Measurements from ENCODE around the gene XRCC5.

The XRCC5 gene

DNA sequence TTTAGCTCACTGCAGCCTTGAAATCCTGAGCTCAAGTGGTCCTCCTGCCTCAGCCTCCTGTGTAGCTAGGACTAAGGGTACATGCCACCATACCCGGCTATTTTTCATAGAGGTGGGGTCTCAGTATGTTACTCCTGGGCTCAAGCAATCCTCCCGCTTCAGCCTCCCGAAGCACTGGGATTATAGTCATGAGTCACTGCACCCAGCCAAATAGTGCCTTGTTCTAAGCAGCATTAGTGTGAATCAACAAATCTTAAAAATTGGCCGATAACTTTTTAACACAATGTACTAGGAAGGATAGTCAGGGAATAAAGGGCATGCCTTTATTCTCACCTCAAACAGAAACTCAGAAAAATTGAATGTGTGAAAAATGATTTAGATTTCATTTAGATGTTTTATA lies 51.6 kb downstream of the XRCC5 start:
- no peak for DNase-seq

DNA sequence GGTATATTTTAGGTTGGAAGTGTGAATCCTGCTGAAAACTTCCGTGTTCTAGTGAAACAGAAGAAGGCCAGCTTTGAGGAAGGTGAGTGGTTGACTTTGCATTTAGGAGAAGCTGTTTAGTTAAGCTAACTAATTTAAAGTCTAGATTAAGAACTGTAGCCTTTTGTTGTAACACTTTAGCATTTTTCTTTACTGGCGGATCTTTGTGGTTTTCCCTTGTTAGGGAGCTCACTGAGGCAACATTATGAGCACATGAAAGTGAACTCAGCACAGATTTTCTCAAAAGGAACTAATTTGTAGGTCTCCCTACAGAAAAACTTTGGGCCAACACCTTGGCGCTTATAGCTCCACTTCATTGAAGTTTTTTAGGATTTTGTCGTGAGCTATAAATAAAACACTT lies 52.8 kb downstream of the XRCC5 start:
- no peak for DNase-seq

DNA sequence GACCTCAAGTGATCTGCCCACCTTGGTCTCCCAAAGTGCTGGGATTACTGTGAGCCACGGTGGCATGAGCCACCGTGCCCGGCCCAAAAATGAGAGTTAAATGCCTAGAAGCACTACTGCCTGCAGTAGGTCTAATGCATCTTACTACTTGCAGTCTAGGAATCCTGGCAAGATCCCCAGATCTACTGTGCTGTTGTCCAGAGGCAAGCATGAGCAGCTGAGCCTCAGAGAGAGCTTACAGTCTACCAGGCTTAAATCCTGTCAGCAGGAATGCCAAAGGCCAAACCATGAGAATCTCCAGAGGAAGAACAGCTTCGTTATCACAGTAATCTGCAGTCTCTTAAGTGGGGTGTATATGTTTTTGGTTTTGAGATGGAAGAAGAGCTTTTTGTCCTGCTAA lies 54.4 kb downstream of the XRCC5 start:
- no peak for DNase-seq

DNA sequence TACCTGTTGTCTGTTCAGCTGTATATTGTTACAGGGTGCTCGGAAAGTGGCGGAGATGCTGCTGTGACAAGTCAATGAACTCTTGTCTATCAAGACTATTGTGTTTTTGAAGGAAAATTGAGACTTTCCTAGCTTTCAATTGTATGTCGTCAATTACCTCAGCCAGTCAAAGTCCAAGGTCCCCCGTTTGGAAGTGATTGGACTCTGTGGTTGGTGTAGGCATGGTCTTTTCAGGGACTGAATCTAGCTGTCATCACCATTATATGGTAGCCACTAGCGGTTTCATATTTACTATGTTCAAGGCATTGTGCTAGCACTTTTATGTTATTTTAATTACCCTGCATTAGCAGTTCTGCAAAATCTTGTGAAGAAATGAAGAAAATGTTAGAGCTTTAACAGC lies 54.9 kb downstream of the XRCC5 start:
- DNase-seq: no peak

DNA sequence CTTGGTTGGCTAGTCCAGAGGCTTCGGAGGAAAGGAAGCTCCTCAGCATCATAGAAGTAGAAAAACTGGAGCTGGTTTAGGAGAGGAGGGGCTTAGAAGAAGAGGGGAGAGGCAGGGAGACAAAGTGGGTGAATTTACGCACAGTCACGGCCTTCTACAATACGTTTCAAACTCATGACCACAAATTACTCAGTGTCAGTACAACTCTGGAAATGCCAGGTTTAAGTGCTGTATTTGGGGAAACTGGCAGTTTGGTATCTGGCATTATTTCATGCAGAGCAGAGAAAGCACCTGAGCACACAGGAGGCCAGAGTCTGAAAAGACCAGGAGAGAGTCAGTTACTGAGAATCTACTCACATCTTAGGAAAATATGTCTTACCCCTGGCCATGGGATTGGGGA lies 55.4 kb downstream of the XRCC5 start:
- DNase-seq: no peak

DNA sequence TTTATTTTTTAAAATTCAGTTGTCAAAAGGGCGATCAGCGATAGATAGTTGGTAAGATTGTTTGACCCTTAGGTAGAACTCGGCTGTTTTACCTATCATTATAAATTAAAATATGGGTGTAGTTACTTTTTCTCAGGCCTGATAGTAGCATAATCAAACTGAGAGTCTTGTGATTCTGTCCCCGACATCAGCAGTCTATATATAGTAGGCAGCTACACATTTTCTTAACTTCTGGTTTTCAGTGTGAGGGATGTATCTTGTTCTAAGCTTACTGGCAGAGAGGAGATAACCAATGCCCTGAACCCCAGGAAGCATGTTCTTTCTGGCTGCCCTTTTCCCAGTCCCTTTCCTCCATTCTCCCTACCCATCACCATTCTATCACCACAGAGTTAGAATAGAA lies 56.6 kb downstream of the XRCC5 start:
- no peak for DNase-seq

DNA sequence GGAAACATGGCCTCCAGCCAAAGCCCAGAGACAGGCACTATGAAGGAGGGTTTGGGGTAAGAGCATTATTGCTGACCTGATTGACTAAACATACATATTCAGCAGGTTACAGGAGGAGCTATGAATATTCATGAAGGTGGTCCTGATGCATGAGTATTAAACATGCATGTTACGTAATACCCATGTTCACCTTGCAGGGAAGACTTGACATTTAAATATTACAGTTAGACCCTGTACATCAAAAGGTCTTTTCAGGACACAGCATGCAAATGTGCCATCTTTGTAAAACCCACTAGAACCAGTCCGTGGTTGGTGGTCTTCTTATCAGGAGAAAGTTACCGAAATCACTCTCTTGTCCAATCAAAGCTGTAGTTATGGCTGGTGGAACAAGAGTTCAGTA lies 59.9 kb downstream of the XRCC5 start:
- no peak for DNase-seq

DNA sequence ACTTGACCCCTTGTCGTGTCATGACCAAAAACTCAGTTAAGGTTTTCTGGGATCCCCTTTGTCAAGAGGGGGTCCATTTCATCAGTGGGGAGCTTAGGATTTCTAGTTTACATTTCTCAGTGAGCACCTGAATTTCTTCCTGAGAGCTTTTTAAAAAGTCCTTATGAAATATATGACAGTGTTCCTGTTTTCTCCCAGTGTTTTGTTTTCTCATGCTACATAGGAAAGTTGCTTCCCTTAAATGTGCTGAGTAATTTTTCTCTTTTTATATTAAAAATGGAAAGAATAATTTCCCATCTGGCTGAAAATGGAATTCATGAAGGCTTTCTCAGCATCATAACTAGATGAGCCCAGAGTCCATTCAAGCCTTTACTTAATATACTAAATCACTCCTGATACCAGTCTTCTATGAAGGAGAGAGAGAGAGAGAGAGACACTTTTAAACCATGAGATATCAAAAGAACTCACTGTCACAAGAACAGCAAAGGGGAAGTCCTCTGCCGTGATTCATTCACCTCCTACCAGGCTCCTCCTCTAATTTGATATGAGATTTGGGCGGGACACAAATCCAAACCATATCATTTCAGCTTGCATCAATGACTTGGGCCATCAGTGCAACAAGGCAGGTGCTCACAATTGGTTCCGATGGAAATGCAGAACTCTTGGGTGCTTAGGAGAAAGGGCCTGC lies 61.1 kb downstream of the XRCC5 start:
- no peak for DNase-seq

DNA sequence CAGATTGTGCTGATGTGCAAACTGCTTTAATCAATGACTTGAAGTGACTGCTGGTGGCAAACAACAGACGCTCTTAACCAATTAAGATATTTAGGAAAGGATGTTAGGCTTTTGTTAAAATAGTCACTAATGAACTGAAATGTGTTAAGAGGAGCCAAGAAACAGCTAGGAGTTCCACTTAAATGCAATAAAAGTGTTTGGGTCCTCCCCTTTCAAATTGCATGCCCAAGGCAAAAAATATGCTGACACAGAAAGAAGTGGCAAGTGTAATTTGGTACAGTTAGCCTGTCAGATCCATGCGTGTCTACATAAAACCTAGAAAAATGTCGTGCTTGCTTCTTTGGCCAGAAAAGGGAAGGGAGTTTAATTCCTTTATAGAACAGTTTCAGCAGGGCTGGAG lies 61.9 kb downstream of the XRCC5 start:
- no peak for DNase-seq

DNA sequence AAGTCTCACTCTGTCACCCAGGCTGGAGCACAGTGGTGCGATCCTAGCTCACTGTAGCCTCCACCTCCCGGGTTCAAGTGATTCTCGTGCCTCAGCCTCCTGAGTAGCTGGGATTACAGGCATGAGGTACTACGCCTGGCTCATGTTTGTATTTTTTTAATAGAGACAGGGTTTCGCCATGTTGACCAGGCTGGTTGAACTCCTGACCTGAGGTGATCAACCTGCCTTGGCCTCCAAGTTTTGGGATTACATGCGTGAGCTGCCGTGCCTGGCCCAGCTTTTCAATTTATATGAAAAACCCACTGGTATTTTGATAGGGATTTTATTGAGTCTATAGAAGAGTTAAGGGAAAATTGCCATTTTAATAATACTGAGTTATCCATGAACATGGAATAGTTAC lies 63.3 kb downstream of the XRCC5 start:
- no peak for DNase-seq

DNA sequence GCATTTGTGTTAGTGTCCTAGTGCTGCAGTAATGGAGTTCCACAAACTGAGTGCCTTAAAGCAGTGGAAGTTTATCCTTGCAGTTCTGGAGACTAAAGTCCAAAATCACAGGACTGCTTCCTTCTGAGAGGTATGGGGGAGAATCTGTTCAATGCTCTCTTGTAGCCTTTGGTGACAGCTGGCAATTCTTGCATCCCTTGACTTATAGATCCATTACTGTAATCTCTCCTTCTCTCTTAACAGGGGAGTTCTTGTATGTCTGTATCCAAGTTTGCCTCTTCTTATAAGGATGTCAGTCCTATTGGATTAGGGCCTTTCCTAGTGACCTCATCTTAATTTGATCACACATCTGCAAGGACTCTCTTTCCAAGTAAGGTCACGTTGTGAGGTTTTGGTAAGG lies 69.9 kb downstream of the XRCC5 start:
- no peak for DNase-seq

DNA sequence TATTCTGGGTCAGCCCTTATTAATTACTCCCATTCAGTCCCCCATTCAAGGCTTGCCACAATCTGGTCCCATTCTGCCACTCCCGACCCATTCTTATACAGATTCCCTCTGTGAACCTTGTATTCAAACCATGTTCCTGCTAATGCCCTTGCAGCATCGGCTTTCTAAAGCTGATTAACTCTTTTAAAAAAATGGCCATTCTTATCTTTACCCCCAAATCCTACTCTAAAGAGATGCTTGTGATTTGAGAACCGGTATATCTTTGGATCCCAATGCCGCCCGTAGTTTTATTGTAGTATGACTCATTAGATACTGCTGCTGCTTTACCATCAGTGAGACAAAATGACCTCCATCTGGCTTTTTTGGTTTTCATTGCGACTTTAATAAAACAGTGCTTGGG lies 72.2 kb downstream of the XRCC5 start:
- no peak for DNase-seq

DNA sequence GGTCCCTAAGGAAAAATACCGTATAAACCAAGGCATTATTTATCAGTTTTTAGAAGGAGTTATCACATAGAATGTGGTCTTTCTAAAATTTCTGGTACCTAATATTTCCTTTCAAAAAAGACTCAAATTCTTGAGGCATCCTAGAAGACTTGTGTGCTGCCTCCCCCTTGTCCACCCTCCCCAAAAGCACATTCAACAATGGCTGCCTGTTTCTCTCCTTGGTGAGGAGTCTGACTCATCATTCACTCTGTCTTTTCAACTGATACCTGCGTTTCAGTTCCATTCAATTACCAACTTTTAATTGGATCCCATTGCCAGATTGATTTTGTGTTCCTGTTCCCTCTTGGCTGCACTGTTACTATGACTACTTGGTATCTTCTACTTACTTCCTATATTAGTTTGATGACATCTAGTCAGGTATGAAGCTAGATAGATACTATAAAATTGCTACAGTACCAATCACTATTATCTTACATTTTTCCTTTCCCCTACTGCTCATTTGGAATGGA lies 72.9 kb downstream of the XRCC5 start:
- no peak for DNase-seq

DNA sequence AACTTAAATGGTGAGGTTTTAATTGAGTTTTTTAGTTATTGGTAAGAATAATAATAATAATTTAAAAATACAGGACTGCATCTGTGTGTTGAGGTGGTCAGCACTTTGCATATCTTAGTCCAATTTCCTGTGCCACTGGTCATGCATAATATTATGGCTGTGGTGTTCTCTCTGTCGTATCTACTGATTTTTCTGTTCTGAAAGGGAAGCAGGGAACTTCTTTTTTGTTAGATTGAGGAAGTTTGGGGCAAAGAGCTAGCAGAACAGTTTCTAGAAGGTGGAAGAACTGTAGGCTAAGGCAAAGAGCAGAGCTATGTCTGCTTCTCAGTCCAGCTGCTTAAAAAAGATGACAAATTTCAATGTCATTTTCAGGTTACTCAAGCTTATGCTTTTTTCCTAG lies 74.3 kb downstream of the XRCC5 start:
- DNase-seq: no peak

DNA sequence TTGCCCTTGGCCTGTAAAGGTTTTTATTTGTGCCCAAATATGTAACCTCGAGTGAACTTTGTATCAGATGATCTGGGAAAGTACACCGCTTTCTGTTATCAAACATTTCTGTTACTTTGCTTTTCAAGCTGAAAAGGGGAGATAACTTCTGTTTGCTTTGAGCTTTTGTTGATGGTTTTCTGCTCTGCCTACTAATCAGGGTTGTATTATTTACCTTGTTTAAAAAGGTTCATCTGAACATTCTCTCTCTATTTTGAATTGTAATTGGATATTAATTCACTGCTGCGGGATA lies 79.4 kb downstream of the XRCC5 start:
- no peak for DNase-seq

DNA sequence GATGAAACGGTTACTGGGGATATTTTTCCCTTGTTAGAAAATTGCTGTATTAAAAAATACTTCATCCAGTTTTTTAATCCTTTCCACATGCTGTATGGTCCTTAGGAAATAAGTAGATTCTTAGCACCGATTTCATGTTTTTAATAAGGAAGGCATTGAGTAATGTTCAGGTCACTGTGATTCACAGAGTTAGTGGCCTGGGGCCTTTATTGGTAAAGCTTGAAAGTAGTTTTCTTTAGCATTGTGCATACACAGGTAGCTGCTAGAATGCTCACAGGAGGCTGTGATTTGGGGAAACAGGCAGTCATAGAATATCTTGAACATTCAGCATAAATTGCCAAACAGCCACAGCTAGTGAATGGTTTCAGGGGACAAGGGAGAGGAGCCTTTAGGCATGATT lies 79.8 kb downstream of the XRCC5 start:
- no peak for DNase-seq

DNA sequence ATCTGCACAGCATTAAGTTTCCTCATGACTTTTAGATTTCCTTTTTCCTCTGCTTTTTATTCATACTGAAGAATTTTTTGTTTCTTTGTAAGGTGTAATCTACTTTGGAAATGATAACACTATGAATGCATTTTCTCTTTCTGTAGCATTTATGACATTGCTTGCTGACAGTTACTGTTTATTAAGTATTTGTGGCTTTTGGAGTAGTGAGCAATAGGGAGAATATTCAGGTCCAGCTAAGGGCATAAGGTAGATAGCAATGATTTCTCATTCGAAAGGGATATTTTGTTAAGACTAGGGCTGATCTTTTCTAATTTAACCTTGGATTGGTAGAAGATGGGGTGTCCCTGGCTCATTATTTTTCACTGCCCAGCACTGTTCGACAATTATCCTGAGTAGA lies 80.3 kb downstream of the XRCC5 start:
- no peak for DNase-seq

DNA sequence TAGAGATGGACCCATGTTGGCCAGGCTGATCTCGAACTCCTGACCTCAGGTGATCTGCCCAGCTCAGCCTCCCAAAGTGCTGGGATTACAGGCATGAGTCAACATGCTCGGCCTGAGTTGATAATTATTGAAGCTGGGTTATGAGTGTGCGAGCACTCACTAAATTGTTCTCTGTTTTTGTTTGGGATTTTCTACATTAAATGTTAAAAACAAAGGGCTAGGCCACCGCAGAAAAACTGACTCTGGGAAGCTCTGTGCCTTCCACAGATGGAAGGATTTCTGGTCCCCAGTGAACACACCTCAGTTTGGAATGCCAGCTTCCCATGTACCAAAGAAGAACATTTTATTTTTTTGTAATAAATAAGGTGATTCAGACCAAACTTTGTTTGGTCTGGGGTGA lies 83.0 kb downstream of the XRCC5 start:
- DNase-seq: no peak

DNA sequence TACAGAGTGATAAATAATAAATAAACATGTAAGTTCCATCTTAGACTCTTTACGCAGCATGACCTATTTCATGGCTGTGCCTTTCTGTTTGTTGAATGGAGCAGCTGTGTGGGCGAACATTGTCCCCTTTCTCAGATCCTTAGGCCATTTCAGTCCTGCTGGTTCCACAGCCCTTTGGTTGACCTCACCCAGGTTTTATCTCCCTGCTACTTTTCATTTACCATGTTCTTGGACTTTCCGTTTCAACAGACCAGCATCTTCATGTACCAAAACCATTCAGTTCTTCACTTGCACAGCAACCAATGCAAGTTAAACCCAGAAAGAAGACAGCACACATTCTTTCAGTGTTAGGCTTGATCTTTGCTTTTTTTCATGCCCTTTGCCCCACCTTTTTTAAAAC lies 83.8 kb downstream of the XRCC5 start:
- no peak for DNase-seq

DNA sequence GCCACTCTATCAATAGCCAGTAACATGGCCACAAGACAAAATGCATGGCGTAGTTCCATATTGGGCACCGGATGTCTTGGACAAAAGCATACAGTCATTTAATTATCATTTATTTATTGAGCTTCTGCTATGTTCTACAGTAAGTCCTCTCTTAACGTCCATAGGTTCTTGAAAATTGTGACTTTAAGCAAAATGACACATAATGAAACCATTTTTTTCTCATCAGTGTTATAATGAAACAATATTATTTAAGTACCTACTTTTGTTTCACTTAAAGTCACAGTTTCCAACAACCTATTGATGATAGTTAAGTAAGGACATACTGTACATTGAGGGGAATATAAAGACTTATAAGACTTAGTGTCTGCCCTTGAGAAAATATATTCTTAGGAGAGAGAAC lies 84.9 kb downstream of the XRCC5 start:
- DNase-seq: no peak

DNA sequence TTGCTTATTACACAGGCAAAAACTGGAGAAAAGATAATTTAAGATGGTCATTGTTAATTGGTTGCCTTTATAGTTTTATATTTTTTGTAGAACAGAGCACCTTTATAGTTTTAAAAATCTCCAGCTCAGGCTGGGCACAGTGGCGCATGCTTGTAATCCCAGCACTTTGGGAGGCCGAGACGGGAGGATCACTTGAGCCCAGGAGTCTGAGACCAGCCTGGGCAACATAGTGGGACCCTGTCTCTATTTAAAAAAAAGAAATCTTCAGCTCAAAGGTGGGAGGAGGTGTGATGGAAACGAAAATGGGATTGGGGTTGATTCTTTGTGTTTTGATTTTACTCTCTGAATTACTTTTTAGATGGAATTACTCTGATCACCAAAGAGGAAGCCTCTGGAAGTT lies 85.4 kb downstream of the XRCC5 start:
- DNase-seq: no peak

DNA sequence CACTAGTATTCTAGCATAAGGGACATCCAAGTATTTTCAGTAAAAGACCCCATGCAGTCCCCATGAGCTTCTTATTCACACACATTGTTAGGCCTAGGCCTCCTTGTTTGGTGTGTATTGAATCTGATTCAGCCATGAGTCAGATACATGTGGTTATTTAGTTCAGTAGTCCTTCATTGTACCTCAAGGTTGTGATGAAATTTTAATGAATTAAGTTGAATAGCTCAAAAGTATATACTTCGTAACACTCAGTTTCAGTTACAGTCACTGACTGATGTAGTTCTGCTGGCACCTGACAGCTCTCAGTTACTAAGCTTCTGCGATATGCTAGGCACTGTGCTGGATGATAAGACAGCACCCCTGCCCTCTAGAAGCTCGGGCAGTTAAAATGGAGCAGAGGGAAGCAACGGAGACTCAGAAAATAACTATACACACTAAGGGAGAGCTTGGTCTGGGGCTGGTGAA lies 86.4 kb downstream of the XRCC5 start:
- no peak for DNase-seq

DNA sequence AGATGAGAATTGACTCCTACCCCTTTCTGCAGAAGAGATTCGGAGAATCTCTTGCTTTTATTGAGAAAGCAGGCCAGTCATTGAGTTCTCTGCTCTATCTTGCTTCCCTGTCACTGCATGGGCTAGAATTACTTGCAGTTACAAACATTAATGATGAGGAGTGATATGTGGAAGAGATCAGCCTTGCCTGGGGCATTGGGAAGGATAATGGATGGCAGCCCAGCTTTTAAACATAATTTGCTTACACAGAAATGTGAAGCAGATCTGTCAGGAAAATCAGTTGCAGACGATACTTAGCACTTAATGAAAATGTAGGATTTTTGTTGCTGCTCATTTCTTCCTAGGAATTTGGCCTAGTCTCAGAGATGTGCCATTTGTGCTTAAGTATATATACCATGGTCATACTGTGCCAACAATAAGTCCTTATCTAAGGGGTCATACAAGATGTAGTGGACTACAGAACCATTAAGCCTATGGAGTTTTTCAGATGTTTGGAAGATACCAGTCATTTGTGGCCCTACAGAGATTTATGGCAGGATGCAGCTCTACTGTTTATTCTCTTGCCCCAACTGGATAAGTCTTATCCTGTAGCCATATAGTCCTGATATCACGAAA lies 92.7 kb downstream of the XRCC5 start:
- no peak for DNase-seq

DNA sequence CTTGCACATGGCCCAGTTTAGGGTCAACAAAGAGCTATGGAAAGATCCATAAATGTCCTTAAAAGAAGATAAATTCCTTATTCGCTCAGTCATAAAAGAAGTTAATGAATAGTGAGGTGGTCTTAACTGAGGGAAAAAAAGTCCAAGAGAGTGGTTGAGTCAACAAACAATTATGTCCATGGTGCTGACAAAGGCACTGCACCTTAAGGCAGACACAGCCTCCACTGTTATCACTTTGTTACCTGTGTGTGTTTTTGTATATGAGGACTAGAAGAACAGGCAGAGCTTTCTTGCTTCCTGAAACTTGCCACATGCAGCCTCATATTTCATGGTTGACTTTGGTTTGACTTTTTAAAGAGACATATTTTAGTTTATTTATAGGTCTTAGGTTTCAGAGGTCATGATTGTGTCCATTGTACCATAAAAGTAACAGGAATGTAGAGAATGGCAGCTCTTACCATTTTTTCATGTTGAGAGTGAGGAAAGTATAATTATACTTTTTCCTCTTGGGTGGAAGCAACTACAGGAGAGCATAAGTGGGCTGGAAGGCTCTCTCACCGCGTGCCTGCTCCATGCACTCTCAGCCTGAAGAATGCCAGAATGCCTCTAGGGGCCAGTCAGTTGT lies 93.6 kb downstream of the XRCC5 start:
- no peak for DNase-seq

DNA sequence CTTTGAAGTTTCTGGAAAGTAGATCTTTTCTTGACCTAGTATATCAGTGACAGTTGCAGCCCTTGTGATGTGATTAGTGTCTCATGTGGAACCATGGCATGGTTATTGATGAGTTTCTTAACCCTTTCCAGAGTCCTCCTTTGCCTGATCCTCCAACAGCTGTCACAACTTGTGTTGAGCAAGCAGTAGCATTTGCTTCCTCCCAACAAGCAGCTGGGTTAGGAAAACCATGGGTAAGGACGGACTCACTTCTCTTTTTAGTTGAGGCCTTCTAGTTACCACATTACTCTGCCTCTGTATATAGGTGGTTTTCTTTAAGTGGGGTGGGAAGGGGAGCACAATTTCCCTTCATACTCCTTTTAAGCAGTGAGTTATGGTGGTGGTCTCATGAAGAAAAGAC lies 96.3 kb downstream of the XRCC5 start:
- no peak for DNase-seq
